K562 (cell line): Measurements from ENCODE around the gene EML5. TPM values are rescaled to one million over a fixed set of nuclear protein-coding genes. Genes with fewer than 3 reads are reported as not detected.

ENCODE experiments used
- ZNF165 ChIP-seq: fragments of 250-450 bp; sonication (Bioruptor Pico); IDR thresholded peaks from 2 replicates; pipeline ENCODE4 v1.4.0; 2020; ENCODE audit warnings: borderline replicate concordance
- polyA plus RNA-seq, 8 experiments: library from polyadenylated mRNA; depleted of rRNA in 4 of 8; stranded (reverse) in 5 of 8; unstranded in 3 of 8; fragments of >200 nt; fragmentation: Nextera tagmentation in 2 of 8; fragmentation: Illumina TruSeq in 1 of 8; extraction: Ambion mirVana in 2 of 8; extraction: Trizol in 1 of 8; gene quantifications; 2 replicates each; pipeline versions ENCODE4 v1.2.1 to v1.2.3, GENCODE V29; 2011 to 2014; ENCODE audit warnings: inconsistent platforms in 1 of 8, missing spikeins in 1 of 8
- total RNA-seq, 7 experiments: library from RNA; depleted of rRNA in 6 of 7; stranded (reverse); fragments of >200 nt in 6 of 7; fragmentation: Illumina TruSeq in 2 of 7; extraction: Trizol in 2 of 7; gene quantifications; 2 replicates each; pipeline versions ENCODE4 v1.2.1 to v1.2.3, GENCODE V29; 2011 to 2021; ENCODE audit warnings: low replicate concordance in 1 of 7
- TF ChIP-seq, protein P1 (sequence below): sonication (generic); formaldehyde crosslinking; IDR thresholded peaks from 2 replicates; pipeline ENCODE4 v1.8.0; 2022; ENCODE audit warnings: mild to moderate bottlenecking, missing genetic modification reagents
- TF ChIP-seq, protein P2 (sequence below): fragments of 250-450 bp; sonication (Bioruptor Pico); IDR thresholded peaks from 2 replicates; pipeline ENCODE4 v1.8.0; 2022; ENCODE audit warnings: moderate library complexity, mild to moderate bottlenecking, inconsistent platforms
- TF ChIP-seq, protein P3 (sequence below): sonication (generic); formaldehyde crosslinking; IDR thresholded peaks from 2 replicates; pipeline ENCODE4 v1.8.0; 2022; ENCODE audit warnings: mild to moderate bottlenecking, missing genetic modification reagents, borderline replicate concordance

The EML5 gene
- total and polyA plus RNA-seq, 9 of the 15 experiments (the other 6 are each of a cell fraction or from before 2014, with no cell fraction given) = 0.06 to 0.34 (median 0.22) TPM

DNA sequence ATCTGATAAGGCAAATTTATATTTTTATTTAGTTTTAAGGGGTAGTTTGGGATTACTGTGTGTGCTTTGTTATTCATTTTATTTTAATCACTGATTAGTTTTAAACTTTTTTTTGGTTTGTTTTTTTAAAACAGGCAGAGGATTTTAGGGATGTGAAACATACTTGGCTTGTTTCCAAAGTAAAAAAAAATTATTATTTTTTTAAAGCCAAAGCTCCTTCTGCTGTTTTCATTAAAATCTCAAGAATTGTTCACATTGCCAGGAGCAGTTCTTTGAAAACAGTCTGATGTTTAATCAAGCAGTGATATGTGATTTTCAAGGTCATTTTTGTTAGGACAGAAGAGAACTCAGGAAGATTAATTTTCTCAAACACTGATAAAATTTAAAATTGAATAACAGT is 42.9 kb upstream of the EML5 start (continued):
- TF ChIP-seq, protein P1, sequence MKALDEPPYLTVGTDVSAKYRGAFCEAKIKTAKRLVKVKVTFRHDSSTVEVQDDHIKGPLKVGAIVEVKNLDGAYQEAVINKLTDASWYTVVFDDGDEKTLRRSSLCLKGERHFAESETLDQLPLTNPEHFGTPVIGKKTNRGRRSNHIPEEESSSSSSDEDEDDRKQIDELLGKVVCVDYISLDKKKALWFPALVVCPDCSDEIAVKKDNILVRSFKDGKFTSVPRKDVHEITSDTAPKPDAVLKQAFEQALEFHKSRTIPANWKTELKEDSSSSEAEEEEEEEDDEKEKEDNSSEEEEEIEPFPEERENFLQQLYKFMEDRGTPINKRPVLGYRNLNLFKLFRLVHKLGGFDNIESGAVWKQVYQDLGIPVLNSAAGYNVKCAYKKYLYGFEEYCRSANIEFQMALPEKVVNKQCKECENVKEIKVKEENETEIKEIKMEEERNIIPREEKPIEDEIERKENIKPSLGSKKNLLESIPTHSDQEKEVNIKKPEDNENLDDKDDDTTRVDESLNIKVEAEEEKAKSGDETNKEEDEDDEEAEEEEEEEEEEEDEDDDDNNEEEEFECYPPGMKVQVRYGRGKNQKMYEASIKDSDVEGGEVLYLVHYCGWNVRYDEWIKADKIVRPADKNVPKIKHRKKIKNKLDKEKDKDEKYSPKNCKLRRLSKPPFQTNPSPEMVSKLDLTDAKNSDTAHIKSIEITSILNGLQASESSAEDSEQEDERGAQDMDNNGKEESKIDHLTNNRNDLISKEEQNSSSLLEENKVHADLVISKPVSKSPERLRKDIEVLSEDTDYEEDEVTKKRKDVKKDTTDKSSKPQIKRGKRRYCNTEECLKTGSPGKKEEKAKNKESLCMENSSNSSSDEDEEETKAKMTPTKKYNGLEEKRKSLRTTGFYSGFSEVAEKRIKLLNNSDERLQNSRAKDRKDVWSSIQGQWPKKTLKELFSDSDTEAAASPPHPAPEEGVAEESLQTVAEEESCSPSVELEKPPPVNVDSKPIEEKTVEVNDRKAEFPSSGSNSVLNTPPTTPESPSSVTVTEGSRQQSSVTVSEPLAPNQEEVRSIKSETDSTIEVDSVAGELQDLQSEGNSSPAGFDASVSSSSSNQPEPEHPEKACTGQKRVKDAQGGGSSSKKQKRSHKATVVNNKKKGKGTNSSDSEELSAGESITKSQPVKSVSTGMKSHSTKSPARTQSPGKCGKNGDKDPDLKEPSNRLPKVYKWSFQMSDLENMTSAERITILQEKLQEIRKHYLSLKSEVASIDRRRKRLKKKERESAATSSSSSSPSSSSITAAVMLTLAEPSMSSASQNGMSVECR (CRISPR knock-in tag) = no peak
- no peak for TF ChIP-seq ZNF165 (CRISPR knock-in tag)
- TF ChIP-seq, protein P2, sequence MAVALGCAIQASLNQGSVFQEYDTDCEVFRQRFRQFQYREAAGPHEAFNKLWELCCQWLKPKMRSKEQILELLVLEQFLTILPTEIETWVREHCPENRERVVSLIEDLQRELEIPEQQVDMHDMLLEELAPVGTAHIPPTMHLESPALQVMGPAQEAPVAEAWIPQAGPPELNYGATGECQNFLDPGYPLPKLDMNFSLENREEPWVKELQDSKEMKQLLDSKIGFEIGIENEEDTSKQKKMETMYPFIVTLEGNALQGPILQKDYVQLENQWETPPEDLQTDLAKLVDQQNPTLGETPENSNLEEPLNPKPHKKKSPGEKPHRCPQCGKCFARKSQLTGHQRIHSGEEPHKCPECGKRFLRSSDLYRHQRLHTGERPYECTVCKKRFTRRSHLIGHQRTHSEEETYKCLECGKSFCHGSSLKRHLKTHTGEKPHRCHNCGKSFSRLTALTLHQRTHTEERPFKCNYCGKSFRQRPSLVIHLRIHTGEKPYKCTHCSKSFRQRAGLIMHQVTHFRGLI = no peak
- TF ChIP-seq, protein P3, sequence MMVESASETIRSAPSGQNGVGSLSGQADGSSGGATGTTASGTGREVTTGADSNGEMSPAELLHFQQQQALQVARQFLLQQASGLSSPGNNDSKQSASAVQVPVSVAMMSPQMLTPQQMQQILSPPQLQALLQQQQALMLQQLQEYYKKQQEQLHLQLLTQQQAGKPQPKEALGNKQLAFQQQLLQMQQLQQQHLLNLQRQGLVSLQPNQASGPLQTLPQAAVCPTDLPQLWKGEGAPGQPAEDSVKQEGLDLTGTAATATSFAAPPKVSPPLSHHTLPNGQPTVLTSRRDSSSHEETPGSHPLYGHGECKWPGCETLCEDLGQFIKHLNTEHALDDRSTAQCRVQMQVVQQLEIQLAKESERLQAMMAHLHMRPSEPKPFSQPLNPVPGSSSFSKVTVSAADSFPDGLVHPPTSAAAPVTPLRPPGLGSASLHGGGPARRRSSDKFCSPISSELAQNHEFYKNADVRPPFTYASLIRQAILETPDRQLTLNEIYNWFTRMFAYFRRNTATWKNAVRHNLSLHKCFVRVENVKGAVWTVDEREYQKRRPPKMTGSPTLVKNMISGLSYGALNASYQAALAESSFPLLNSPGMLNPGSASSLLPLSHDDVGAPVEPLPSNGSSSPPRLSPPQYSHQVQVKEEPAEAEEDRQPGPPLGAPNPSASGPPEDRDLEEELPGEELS (CRISPR knock-in tag) = no peak
- TF ChIP-seq, all 486 proteins: peak for 0
